GM20000 (cell line): ENCODE results near the gene TM7SF3.
"Not testable (repeated sequence)": the region's sequence is repeated elsewhere in the genome, so short reads cannot be mapped to it uniquely, and the experiment has no call there.

ENCODE experiments used
- DNase-seq: peaks from one replicate; pipeline ENCODE4 v3.0.0; 2012; ENCODE audit warnings: low spot score
- TF ChIP-seq, protein P1 (sequence below): IDR thresholded peaks from 2 replicates; pipeline ENCODE4 v1.5.1; 2012; ENCODE audit warnings: mild to moderate bottlenecking, control low read depth; ENCODE audit errors: extremely low read depth, missing control alignments

The TM7SF3 gene

GRCh38 chr12:27052176-27052575 lies 38.0 kb upstream of the TM7SF3 start:
- no peak for DNase-seq
- TF ChIP-seq, protein P1, sequence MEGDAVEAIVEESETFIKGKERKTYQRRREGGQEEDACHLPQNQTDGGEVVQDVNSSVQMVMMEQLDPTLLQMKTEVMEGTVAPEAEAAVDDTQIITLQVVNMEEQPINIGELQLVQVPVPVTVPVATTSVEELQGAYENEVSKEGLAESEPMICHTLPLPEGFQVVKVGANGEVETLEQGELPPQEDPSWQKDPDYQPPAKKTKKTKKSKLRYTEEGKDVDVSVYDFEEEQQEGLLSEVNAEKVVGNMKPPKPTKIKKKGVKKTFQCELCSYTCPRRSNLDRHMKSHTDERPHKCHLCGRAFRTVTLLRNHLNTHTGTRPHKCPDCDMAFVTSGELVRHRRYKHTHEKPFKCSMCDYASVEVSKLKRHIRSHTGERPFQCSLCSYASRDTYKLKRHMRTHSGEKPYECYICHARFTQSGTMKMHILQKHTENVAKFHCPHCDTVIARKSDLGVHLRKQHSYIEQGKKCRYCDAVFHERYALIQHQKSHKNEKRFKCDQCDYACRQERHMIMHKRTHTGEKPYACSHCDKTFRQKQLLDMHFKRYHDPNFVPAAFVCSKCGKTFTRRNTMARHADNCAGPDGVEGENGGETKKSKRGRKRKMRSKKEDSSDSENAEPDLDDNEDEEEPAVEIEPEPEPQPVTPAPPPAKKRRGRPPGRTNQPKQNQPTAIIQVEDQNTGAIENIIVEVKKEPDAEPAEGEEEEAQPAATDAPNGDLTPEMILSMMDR: no peak

GRCh38 chr12:27048822-27049752 lies 34.9 kb upstream of the TM7SF3 start:
- TF ChIP-seq, protein P1: no peak
- DNase-seq: no peak

GRCh38 chr12:27042018-27042417 lies 27.8 kb upstream of the TM7SF3 start:
- DNase-seq: not testable (repeated sequence)

- DNase-seq: not testable (repeated sequence)
Observed at GRCh38 chr12:27040637-27041036, 26.5 kb upstream of the TM7SF3 start.

- DNase-seq: no peak
Observed at GRCh38 chr12:27034607-27035293, 20.6 kb upstream of the TM7SF3 start.

GRCh38 chr12:27032679-27033078 lies 18.5 kb upstream of the TM7SF3 start:
- TF ChIP-seq, protein P1: no peak
- no peak for DNase-seq

More at GRCh38 chr12:27034607-27035293, 20.6 kb upstream of the TM7SF3 start:
- TF ChIP-seq, protein P1: no peak

DNA sequence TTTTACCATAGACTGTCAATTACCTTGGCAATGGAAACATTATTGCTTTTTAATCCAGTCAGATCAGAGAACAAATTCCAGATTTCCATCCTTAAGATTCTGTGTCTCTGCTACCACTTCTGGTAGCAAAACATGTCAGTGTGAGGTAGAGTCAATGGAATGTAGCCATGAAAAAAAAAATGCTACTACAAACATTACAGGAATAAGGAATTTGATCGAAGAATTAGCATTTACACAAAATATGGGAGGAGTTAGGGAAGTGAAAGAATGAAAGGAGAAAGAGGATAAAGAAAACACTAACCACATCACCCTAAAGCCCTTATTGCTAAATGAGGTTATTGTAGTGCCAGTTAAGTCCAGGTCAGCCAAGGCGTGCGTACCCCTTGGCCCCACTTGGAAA lies 17.3 kb upstream of the TM7SF3 start:
- TF ChIP-seq, protein P1: no peak
- no peak for DNase-seq

- DNase-seq: no peak
- TF ChIP-seq, protein P1: no peak
Observed at GRCh38 chr12:27026257-27026656, 12.1 kb upstream of the TM7SF3 start.
